H1 (cell line): ENCODE data around the gene ZBTB46.

Experiments
- ASH2L ChIP-seq: fragments of 200-600, 300-600 bp; sonication (generic); IDR thresholded peaks from one replicate; pipeline ENCODE4 v1.7.1; 2017; ENCODE audit warnings: low read length
- CTCF ChIP-seq, 3 experiments: IDR thresholded peaks; 1 replicate in 2 of 3; 2 replicates in 1 of 3; pipeline versions ENCODE4 v1.5.1 to v1.6.1; 2011; ENCODE audit warnings: low read length in 3 of 3, mild to moderate bottlenecking in 3 of 3, inconsistent platforms in 2 of 3, low read depth in 1 of 3, moderate library complexity in 1 of 3; ENCODE audit not compliant: insufficient read depth in 1 of 3; ENCODE audit errors: control extremely low read depth in 1 of 3
- EZH2 ChIP-seq: fragments of 200-600 bp; sonication (generic); IDR thresholded peaks from 2 replicates; pipeline ENCODE4 v1.7.1; 2012; ENCODE audit warnings: low read depth, mild to moderate bottlenecking, moderate library complexity, low read length, inconsistent platforms; ENCODE audit not compliant: severe bottlenecking
- HDAC2 ChIP-seq, 2 experiments: fragments of 300-600 bp in 1 of 2; sonication (generic) in 1 of 2; IDR thresholded peaks; 2 replicates each; pipeline ENCODE4 v1.6.1; 2011 to 2012; ENCODE audit warnings: low read depth in 2 of 2, low read length in 2 of 2, mild to moderate bottlenecking in 2 of 2, moderate library complexity in 2 of 2, borderline replicate concordance in 1 of 2, inconsistent platforms in 1 of 2
- JUND ChIP-seq: IDR thresholded peaks from 2 replicates; pipeline ENCODE4 v1.6.1; 2011; ENCODE audit warnings: mild to moderate bottlenecking, improper control_type of control experiment, low read length
- POLR2A ChIP-seq, 2 experiments: IDR thresholded peaks; 1 replicate in 1 of 2; 2 replicates in 1 of 2; pipeline ENCODE4 v1.6.1; 2011; ENCODE audit warnings: low read depth in 2 of 2, low read length in 2 of 2, mild to moderate bottlenecking in 2 of 2; ENCODE audit errors: control extremely low read depth in 1 of 2
- POLR2AphosphoS5 ChIP-seq: IDR thresholded peaks from 2 replicates; pipeline ENCODE4 v1.6.1; 2011; ENCODE audit warnings: low read depth, low read length
- TAF1 ChIP-seq: IDR thresholded peaks from 2 replicates; pipeline ENCODE4 v1.6.1; 2011; ENCODE audit warnings: mild to moderate bottlenecking, low read depth, low read length
- YY1 ChIP-seq: IDR thresholded peaks from 2 replicates; pipeline ENCODE4 v1.6.1; 2011; ENCODE audit warnings: low read depth, mild to moderate bottlenecking, low read length
- ZNF274 ChIP-seq: IDR thresholded peaks from 2 replicates; pipeline ENCODE4 v1.7.0; 2012; ENCODE audit warnings: low read length, borderline replicate concordance; ENCODE audit errors: extremely low read depth
- TF ChIP-seq, protein P1 (sequence below): IDR thresholded peaks from 2 replicates; pipeline ENCODE4 v1.6.1; 2011; ENCODE audit warnings: low read depth, mild to moderate bottlenecking, low read length; ENCODE audit not compliant: insufficient read depth

DNA sequence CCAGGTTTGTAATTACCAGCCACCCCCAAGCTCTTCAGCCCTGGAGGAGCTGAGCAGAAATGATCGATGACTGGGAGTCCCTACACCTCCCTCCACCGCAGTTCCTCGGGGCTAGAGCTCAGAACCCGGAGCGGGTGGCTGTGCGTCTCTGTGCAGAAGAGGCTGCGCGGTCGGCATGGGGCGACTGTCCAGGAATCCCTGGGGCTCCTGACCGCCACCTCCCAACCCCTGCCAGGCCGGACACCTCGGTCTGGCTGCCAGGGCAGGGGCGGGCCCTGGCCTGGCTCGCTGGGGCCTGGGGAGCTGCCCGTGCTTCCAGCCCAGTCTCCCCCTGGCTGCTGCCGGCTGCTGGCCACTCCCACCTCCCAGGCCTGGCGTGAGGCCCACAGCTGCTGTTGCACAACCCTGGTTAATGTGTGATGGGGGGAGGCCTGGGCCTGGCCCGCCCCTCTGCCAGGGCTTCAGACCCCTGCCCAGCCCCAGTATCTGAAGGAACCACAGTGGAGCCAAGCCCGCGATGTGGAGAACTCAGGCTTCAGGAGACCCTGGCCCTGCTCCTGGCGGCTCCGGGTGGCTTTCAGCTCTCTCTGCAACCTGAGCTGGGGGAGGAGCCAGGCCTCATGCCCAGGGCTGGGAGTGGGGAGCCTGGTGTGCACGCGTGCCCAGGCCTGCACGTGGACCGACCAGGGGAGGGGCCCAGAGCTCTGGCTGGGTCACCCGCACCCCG is 90.3 kb downstream of the ZBTB46 start:
- TF ChIP-seq CTCF (IDR thresholded peaks at IDR 0.05; ENCODE audit: control extremely low read depth in 1 of 3, insufficient read depth in 1 of 3, low read depth in 1 of 3, low read length in 3 of 3) (peak in 1 of 3 experiments; percentile 5; a peak in 1 of 4 replicates), TAF1 (0 out of 2 replicates have a peak, but pooled peaks have one; percentile 8), JUND (no peak), POLR2A (IDR thresholded peaks at IDR 0.05; ENCODE audit: control extremely low read depth in 1 of 2, low read depth in 2 of 2, low read length in 2 of 2) (peak in 1 of 2 experiments; percentile 28; a peak in 1 of 3 replicates), ZNF274 (no peak), HDAC2 (IDR thresholded peaks at IDR 0.05; ENCODE audit: borderline replicate concordance in 1 of 2, low read depth in 2 of 2, low read length in 2 of 2) (no peak; a peak in 1 of 4 replicates), EZH2 (no peak), POLR2AphosphoS5 (no peak), ASH2L (no peak), YY1 (no peak)
- TF ChIP-seq, protein P1, sequence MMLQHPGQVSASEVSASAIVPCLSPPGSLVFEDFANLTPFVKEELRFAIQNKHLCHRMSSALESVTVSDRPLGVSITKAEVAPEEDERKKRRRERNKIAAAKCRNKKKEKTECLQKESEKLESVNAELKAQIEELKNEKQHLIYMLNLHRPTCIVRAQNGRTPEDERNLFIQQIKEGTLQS: no peak
